HG03565 (cell line): ENCODE results near the gene PIAS1.
"Not testable (repeated sequence)": the region's sequence is repeated elsewhere in the genome, so short reads cannot be mapped to it uniquely, and the experiment has no call there.

Source experiments
- ATAC-seq: cut with Tn5 transposase; IDR thresholded peaks from one replicate; pipeline ENCODE4 v1.9.1; 2021; ENCODE audit warnings: mild to moderate bottlenecking, moderate library complexity; ENCODE audit not compliant: unreplicated experiment

The PIAS1 gene

DNA sequence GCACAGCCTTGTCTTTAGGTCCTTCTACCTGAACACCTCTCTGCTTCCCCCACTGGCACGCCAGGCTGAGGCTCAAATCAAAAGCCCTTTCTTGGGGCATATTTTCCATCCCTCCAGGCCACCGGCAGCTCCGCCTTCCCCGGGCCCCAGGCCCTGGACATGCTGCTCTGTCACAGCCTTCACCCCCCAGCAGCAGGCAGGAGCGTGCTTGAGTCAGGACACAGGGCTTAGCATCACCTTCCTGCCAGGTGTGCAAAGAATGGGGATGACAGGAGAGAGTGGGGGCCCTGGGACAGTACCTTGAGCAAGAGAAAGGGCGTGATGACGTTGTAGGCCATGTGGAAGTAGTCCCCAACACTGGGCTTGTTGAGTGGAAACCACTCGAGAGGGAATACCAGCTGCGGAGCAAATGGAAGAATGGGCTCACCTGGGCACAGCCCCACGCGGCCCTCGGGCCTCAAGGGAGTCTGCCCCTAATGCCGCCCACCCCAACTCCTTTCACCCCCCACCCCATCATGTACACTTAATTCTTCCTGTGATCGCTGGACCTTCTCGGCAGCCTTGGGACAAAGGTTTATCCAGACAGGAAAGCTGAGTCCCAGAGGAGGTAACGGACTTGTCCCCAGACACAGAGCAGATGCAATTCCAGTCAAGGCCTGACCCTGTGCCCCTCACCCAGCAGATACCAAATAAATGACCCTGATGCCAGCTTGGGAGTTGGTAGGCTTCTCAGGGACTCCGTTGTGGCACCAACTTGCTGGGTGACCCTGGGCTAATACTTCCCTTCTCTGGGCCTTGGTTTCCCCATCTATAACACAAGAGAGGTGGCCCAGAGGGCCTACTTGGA, 160.1 kb downstream of the PIAS1 start:
- ATAC-seq: no peak

- ATAC-seq: no peak
These were observed 160.7 kb downstream of the PIAS1 start for GRCh38 chr15:68214838-68215254.

DNA sequence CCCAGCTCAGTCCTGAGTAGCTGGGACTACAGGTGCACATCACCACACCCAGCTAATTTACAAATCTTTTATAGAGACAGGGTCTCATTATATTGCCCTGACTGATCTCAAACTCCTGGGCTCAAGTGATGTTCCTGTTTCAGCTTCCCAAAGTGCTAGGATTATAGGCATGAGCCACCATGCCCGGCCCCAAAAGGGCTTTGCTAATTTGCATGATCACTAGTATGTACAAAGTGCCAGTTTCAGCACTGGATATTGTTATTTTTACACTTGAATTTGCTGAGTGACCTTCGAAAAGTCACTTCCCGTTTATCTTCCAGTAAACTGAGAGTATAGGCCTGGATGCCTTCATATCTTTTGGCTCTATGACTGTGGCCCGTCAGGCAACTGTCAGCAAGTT, 163.2 kb downstream of the PIAS1 start:
- ATAC-seq: no peak

DNA sequence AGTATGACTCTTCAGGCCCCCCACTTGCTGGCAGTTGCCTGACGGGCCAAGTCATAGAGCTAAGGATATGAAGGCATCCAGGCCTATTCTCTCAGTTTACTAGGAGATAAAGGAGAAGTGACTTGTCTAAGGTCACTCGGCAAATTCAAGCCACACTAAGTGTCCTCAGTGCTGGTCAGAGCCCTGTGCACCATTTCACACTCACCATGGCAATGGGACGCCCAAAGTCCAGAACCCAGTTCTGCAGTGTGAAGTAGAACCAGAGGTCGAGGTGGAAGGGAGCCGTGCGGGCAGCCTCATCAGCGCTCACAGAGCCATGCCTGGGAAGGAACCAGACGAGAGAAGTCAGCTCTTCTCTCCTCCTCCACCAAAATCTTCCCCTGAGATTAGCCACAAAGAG, 164.2 kb downstream of the PIAS1 start:
- no peak for ATAC-seq

GRCh38 chr15:68218847-68219798, 165.0 kb downstream of the PIAS1 start:
- ATAC-seq: no peak

GRCh38 chr15:68220489-68220888, 166.4 kb downstream of the PIAS1 start:
- no peak for ATAC-seq

DNA sequence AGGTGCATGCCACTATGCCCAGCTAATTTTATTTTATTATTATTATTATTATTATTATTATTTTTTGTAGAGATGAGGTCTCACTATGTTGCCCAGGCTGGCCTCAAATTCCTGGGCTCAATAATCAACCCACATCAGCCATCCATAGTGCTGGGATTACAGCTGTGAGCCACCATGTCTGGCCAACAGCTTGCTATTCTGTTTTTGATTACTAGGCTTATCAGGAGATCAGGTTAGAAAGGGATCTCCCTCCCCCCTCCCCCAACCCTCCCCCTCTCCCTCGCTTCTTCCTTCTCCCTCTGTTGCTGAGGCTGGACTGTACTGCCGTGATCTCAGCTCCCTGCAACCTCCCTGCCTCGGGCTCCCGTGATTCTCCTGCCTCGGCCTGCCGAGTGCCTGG, 166.9 kb downstream of the PIAS1 start:
- no peak for ATAC-seq

- ATAC-seq: not testable (repeated sequence)
These were observed 167.7 kb downstream of the PIAS1 start for GRCh38 chr15:68221530-68222431.

GRCh38 chr15:68222432-68222743, 168.3 kb downstream of the PIAS1 start:
- not testable (repeated sequence) for ATAC-seq

- ATAC-seq: no peak
These were observed 169.1 kb downstream of the PIAS1 start for GRCh38 chr15:68223171-68223570.

- ATAC-seq: no peak
These were observed 170.0 kb downstream of the PIAS1 start for GRCh38 chr15:68224108-68224507.

GRCh38 chr15:68224546-68225250, 170.6 kb downstream of the PIAS1 start:
- no peak for ATAC-seq

DNA sequence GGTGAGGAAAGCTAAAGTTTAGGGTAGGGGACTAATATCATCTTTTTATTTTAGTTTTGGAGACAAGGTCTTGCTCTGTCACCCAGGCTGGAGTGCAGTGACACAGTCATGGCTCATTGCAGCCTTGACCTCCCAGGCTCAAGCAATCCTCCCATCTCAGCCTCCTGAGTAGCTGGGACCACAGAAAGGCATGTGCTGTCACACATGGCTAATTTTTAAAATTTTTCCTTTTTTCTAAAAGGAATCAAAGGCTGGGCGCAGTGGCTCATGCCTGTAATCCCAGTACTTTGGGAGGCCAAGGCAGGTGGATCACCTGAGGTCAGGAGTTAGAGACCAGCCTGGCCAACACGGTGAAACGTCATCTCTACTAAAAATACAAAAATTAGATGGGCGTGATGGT, 171.3 kb downstream of the PIAS1 start:
- ATAC-seq: not testable (repeated sequence)

GRCh38 chr15:68227643-68228142, 173.6 kb downstream of the PIAS1 start:
- ATAC-seq: no peak

GRCh38 chr15:68228143-68228970, 174.2 kb downstream of the PIAS1 start:
- ATAC-seq: no peak

DNA sequence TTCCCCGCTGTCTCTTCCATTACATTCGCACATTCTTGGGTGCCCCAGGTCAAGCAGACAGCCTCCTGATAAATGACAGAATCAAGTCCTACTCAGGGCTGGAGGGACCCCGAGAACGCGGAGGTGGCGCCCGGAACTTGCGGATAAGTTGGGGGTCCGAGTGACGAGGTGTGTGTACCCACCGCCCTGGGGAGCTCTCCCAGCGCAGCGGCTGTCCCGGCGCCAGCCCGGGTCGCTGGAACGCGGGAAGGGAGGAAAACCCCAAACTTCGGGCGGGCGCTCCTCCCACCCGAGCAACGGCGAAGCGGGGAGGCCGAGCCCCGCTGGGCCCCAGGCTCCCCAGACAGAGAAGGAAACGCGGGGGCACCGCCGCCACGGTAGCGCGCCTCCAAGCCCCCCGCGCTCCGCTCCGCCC, 174.9 kb downstream of the PIAS1 start:
- ATAC-seq: no peak

DNA sequence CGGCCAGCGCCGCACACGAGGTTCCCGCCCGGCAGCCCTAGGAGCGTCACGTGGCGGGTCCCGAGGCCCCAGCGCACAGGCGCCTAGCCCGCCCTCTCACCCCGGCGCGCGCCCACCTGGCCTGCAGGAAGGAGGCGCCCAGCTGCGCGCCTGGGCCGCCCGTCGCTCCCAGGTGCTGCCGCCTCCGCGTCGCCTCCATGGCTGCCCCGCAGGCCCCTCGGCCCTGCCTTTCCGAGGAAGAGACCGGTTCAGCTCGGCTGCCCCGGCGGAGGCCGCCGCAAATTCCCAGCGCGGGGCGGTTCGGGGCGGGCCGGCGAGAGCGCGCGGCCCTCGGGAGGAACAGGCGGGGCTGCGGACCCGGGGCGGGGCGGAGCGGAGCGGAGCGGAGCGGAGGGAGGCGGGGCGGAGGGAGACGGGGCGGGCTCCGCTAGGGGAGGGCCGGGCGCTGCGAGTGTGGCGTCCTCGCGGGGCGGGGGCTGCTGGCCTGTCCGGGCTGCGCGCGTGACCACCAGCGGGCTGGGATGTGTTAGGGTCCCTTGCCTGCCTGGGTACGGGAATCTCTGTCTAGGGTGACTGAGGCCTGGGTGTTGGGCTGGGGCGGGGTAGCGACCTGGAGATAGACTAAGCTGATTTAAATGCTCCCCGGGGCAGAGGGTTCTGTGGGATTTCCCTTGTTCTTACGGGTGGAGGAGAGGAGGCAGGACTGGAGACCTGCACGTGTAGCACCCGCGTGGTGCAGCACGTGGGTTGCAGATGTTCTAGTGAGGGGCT, 175.5 kb downstream of the PIAS1 start, which contains the start of gene CLN6:
TSS of gene CLN6 (minus strand) at position 343 of the 771 bp plus-strand sequence. CDS start at position 199, 144 bp downstream.
- peak; percentile 68 for ATAC-seq
